ENCODE measurements around the gene EMX2.
"Not testable (repeated sequence)": the region's sequence is repeated elsewhere in the genome, so short reads cannot be mapped to it uniquely, and the experiment has no call there.

Gene EMX2

DNA sequence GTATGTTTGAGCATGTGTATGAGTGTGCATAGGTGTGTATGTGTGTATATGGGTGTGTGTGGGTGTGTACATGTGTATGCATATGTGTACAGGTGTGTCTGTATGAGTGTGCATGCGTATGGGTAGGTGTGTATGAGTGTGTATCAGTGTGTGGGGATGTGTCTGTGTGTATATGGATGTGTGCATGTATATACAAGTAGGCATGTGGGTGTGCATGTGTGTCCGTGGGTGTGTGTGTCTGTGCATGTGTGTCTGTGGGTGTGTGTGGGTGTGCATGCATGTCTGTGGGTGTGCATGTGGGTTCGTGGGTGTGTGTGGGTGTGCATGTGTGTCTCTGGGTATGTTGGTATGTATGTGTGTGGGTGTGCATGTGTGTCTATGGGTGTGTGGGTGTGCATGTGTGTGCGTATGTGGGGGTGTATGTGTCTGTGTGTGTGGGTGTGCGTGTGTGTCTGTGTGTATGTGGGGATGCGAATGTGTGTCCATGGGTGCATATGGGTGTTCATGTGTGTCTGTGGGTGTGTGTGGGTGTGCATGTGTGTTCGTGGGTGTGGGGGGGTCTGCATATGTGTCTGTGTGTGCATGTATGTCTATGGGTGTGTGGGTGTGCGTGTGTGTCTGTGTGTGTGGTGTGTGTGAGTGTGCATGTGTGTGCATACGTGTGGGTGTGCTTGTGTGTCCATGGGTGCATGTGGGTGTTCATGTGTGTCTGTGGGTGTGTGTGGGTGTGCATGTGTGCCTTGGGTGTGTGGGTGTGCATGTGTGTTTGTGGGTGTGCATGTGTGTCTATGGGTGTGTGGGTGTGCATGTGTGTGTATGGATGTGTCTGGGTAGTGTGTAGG is 20.6 kb downstream of the EMX2 start:
- no peak for FAIRE-seq

DNA sequence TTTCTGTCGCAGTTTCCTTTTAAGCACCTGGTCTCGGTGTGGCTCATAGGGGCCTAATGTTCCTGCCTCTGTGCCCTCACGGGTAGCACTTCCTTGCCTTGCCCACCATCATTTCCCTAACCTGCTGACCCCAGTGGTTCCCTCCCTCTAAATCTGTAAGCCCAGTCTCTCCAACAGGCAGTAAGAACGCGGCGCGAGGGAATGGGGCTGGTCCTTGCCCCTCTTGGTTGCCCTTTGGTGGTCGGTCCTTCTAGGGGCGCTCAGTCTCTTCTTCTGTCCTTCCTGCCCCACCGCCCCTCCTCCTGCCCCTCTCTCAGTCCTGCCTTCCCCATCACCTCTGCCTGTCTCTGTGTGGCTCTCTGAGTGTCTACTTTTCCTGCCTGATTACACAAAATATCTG is 21.2 kb downstream of the EMX2 start:
- FAIRE-seq, result no peak

DNA sequence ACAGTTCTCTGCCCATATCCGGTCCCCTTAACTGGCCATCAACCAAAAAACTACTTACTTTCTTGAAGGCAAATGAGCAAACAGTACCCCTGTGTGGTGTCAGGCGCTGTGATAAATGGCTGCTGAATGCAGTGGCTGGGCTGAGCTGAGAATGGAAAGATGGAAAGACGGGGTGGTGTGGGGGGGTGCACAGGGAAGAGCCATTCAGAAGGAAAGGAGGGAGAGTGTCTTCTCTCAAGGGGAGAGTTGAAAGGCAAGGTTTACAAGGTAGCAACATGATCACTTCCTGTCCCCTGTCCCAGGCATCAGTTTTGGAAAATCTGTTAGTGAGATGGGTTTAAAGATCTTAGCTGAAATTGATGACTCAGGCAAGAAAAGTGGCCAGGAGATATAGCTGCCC is 22.5 kb downstream of the EMX2 start:
- no peak for FAIRE-seq

DNA sequence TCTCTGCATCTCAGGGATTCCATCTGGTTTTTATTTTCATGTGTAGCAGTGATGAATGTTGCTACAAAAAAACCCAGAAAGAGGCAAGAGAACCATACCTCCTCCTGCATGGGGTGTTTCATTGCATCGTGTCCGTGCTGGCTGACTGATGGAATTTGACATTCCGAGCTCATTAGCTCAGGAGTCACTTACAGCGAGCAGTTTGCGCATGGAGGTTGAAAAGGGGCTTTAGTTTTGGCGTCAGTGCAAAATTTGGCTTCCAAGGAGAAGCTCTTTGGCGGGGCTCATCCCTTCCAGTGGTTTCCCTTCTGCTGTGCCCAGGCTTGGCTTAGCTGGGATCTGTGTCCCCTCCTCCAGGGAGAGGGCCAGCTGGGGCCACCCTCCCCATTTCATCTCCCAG is 25.8 kb downstream of the EMX2 start:
- no peak for FAIRE-seq

DNA sequence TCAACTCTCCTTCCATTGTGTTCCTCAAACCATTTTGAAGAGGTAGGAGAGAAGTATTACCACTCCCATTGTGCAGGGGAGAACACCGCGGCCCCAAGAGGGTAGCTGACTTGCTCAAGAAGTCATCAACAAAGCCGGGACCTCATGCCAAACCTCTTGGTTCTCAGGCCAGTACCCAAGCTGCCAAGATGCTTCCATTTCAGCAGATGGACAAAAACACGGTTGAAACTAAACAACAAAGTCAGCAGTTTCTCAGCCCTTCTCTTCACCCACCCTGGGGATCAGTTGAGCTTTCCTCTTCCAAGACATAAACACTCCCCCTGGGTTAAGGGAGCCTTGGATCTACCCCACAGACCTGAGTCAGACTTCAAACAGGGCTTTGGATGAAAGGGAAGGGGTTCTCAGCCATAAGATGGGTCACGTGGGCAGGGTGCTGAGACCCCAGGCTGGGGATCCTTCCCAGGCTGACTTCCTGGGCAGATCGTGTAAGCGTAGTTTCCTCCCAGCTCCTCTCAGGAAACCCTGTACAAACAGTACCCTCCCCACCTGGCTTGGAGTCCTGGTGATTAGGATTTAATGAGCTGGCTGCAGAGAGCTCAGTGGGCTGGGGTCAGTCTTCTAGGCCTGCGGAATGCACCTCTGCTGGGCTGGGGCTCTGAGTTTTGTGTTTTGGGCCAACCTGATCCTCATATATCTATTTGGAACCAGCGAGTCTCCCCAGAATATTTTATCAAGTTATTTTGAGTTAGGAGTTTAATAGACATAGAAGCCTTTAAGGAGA is 27.3 kb downstream of the EMX2 start:
- FAIRE-seq, result no peak

DNA sequence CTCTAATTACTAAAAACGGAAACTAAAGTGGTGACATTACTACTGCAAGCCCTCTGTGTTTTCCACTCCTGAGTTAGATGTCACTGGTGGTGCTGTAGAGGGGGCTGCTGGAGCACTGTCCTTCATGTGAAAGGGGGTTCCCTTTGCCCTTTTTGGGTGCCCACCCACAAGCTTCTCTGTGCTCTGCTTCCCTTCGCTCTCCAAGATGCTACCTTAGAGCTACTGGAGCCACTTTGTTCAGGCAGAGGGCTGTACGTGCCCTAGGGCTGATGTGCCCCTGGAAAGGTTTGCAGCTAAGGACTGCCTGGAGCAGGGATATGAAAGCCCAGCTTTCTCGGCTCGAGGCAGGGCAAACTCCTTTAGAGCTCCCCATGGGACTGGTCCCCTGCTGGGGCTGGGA is 28.3 kb downstream of the EMX2 start:
- no peak for FAIRE-seq

DNA sequence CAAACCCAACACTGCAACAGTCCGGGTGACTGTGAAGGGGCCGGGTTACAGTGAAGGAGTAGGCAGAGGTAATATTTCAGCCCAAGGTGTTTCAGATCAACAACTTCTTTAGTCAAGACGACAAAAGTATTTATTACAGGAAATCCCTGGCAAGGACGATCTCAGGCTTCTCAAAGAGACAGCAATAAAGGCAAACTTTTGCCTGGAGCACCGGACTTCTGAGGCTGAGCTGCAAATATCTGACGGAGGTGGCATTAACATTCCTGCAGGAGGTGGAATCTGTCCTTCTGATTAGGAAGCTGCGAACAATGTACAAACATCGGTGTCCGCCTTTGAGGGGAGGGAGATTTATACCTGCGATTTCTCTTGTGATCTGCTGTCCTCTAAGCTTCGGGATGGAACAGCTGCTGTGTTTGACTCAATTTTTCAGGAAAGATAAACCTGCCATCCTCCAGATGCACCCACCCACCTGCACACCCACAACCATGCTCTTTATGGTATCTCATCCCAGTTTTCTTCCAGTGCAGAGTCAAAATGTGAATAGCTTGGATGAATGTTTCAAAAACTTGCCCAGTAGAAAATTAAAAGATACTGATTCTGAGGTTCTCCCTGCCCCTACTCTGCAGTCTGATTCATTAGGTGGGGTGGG is 32.1 kb downstream of the EMX2 start:
- no peak for FAIRE-seq

DNA sequence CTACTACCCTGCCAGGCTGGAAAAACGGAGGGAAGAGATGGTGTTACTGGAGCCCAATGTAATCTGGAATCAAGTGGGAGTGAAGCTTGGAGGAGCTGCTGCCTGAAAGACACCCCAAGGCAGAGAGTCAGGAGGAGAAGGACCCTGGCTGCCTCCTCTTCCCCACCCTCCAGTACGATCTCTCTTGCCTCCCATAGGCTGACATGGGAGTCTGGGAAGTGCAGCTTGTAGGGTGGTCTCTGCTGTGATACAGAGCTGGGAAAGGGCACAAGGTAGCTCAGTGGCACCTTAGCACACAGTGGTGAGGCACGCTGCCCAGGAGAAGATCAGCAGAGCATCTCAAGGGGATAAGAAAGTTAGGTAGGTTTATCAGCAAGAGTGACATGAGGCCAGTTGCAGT is 35.9 kb downstream of the EMX2 start:
- FAIRE-seq, result no peak

DNA sequence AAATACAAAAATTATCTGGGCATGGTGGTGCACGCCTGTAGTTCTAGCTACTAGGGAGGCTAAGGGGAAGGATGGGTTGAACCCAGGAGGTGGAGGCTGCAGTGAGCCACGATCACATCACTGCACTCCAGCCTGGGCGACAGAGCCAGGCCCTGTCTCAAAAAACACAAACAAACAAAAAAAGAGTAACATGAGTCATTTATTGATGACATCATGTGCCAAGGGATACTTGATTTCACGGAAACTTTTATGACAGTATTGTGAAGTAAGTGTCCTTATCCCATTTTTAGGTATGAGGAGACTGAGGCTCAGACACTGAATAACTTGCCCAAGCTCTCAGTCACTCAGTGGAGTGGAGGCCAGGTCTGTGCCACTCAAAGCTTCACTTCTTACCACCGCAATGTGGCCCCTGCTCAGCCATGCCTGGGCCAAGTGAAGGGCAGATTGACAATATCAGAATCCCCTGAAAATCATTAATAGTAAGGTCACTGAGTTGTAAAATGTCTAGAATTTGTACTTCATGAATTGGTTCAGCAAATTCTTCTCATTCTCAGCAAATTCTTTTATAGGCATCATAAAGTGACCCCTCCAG is 36.5 kb downstream of the EMX2 start:
- FAIRE-seq, result no peak

DNA sequence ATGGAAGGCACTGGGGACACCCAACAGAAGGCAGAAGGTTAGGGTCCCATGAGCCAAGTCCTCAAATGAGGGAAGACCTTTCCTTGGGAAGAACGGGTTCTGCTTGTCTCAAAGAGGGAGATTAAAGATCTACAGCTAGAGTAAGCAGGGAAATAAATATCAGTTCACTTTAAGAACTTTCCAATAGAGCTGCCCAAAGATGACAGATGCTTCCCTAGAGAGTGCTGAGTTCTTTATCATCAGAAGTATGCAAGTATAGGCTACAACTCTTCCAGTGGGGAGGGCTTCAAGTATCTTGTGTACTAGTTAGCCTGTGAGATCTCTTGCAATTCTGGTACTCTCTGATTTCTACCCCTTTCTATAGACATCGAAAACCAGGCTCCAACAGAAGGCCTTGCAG is 39.4 kb downstream of the EMX2 start:
- FAIRE-seq, result no peak

DNA sequence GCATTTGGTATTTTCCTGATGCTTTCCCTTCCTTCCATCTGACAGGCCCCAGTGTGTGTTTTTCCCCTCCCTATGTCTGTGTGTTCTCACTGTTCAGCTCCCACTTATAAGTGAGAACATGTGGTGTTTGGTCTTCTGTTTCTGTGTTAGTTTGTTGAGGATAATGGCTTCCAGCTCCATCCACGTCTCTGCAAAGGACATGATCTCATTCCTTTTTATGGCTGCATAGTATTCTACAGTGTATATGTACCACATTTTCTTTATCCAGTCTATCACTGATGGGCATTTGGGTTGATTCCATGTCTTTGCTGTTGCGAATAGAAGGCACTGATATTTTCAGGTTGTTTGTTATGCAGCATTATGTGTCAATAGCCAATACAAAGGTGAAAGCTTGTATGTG is 42.3 kb downstream of the EMX2 start:
- not testable (repeated sequence) for FAIRE-seq

DNA sequence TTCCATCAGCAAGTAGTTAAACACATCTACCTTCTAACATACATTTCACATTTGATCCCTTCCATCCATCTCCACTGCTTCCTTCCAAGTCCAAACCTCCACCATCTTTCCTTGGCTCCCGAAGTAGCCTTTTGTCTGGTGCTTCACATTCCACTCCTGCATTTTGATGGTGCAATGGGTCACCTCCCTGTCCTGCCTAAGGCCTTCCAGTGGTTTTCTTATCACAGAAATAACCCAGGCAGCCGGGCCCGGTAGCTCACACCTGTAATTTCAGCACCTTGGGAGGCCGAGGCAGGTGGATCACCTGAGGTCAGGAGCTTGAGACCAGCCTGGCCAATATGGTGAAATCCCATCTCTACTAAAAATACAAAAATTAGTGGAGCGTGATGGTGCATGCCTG is 44.5 kb downstream of the EMX2 start:
- no peak for FAIRE-seq

DNA sequence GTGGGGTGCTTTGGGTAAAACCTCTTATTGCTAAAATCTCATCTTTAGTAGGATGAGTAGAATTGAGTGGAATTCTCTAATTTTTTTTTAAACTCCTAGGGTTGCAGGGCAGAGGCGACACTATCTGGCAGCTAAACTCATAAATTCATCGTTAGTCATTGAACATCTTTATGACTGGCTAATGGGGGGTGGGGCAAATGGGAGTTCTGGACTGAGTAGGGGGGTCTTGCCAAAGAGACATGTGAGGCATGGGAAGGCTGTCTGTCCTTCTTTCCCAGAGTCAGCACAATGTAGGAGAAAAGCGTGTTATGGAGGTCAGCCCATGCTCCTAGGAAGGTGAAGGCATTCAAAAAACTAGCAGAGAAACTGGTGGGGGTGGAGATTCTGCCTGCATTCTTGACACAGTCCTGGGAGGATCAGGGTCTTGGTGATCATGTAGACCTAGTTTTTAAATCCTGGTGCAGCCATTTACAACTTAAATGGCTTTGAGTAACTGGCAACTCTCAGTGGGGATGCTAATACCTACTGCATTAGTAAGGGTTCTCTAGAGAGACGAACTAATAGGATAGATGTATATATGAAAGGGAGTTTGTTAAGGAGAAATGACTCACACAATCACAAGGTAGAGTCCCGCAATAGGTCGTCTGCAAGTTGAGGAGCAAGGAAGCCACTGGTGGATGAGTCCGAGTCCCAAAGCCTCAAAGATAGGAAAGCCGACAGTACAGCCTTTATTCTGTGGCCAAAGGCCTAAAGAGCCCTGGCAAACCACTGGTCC is 47.7 kb downstream of the EMX2 start:
- no peak for FAIRE-seq

DNA sequence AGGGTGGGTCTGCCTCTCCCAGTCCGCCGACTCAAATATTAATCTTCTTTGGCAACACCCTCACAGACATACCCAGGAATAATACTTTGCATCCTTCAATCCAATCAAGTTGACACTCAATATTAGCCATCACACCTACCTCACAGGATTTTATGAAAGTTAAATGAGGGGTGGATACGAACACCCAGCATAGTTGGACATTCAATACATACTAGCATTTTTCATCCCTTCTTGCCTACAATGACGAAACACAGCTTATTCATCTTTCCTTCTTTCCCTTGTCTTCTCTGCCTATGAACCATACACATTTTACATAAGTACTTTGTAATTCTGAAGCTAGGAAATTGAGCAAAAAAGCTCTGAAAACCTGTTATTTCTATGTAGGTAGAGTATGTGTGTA is 48.5 kb downstream of the EMX2 start:
- FAIRE-seq, result no peak

DNA sequence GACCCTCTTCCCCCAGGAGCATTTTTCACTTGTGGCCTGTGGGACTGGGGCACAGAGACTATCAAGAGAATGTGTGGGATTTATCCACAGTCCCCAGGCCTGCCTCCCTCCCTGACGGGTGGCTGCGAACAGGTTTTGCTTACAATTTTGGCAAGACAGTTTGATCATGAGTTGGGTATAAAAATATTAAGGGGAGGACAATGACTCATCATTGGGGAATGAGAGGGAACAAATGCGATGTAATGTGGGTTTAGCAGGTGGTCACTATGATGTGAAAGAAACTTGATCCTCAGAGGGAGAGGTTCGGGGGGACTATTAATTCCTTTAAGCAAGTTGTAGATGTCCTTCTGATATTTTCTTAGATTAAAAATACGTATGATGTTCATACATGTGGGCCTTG is 52.2 kb downstream of the EMX2 start:
- no peak for FAIRE-seq

DNA sequence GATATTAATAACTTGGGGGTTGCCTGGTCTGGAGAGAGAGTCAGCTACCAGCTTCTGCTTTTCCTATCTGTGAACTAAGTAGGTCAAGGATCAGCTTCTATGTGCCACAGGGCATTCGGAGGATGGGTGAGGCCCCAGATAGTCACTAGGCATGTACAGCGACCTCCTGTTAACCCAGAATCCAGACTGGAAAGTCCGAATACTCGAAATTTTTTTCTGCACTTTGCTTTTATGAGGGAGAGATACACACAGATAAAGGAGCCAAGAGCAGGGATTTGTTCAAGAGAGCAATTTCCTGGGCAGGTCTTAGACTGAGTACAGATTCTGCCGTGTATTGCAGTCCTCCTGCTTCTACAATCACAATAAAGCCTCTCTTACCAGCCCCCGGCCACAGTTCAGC is 54.2 kb downstream of the EMX2 start:
- FAIRE-seq, result no peak

DNA sequence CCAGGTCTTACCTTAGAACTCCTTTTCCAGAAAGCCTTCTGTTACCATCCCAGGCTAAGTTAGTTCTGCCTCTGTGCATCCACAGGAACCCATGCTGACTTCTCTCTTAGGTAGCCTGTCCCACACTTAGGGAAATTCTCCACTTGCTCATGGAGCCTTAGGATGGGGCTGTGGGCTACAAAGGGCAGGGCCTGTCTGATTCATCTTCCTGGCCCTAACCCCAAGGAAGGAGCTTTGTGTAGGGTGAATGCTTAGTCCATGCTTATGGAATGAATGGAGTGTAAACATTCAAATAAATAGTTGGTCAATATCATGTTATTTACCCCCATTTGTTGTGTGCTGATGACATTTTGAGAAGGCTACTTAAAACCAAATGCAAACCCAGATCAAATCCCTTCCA is 54.7 kb downstream of the EMX2 start:
- no peak for FAIRE-seq

Data from G401.6 (cell line).